ENCODE data around the gene SHC3.

SHC3 gene

DNA sequence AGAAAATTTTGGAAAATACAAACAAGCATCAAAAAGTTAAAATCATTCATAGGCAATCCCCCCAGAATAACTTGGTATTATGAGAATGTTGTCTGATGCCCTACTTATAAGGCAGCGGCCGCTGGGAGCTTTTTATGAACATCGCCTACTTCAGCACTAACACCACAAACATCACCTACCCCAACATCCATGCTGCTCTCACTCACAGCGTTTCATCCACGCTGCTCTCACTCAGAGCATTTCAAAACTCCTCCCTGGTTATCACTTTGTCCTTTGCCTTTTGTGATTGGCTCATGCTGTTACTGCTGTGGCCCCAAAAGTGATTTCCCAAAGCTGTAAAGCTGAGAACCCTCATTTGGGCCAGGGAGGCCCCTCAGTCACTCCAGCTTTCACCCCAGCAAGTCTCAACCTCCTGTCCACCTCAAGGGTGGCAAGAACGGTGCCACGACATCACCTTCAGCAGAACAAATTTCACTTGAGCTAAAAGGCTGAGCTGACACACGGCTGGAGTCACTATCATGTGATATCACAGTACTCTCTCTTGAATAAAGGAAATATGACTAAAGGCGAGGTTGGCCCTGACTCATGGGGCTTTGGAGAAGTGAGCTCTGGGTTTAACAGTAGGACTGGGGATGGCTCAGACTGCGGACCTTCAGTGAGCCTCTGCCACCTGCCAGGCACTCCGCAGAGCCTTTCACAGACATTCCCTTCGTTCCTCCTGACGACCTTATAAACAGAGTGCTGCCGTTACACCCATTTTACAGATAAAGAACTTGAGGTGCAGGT lies 25.2 kb downstream of the SHC3 start:
- peak in 1 of 5 donors; percentile 21 for DNase-seq

- DNase-seq = no peak
These were observed 28.9 kb downstream of the SHC3 start for GRCh38 chr9:89149726-89150125.

DNA sequence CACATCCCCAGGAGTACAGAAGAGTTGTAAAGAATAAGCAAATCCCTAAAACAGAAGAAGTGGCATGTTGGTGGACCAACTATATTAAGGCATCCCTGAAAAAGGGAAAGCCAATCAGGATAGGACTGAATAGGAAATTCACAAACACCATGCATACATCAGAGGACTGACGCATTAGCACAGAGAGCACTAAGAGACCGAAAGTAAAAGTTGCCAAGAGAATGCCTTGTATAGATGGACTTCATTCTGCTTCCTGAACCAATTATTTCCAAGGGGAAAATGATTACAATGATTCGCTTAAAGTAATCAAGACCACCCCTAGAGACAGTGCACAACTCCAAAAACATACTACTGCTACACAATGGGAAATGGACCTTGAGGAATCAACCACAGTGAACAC lies 33.5 kb downstream of the SHC3 start:
- DNase-seq = no peak

DNA sequence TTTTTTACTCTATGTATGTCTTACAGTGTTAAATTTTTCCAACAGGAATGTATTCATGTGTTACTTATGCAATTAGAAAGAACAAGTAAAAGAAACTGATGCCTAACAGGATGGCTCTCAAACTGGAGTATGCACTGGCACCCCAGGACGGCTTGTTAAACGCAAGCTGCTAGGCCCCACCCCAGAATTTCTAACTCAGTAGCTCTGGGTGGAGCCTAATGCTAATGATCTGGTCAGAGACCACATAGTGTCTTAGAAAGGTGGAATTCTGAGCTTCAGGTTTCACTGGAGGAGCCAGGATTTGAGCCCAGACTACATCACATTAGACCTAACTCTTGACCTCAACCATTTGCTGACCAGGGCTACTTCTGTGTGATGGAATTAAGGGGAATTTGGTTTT lies 34.4 kb downstream of the SHC3 start:
- DNase-seq = no peak

DNA sequence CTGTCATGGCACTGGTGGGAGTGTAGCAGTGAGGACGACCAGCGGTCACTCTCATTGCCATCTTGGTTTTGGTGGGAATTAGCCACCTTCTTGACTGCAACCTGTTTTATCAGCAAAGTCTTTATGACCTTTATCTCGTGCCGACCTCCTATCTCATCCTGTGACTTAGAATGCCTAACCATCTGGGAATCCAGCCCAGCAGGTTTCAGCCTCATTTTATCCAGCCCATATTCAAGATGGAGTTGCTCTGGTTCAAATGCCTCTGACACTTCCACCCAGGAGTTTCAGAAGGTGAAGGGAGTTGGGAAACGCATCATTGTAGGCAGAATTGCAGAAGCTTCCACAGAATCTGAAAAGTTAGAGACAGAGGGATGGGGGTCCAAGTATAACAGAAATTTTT lies 35.4 kb downstream of the SHC3 start:
- no peak for DNase-seq

DNA sequence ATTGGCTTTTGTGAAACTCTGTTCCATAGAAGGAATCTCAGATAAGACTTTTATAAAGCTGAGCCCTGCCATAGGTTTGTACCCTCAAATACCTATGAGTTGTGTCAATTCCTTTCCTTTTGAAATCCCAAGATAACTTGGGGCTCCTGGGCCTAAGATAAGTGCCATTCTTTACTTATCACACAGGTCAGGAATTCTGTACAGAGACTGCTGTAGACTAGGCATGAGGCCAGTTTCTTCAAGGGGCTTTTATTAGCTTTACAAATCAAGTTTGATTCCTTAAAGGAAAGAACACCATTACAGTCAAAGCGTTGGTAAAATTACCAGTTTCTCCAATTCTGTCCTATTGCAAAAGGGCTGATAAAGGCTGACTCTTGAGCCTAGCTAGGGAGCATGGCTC lies 39.2 kb downstream of the SHC3 start:
- no peak for DNase-seq

- DNase-seq = no peak
These were observed 39.9 kb downstream of the SHC3 start for GRCh38 chr9:89138463-89139390.

GRCh38 chr9:89137542-89138462 lies 40.8 kb downstream of the SHC3 start:
- DNase-seq = no peak

GRCh38 chr9:89135591-89136166 lies 42.9 kb downstream of the SHC3 start:
- no peak for DNase-seq

DNA sequence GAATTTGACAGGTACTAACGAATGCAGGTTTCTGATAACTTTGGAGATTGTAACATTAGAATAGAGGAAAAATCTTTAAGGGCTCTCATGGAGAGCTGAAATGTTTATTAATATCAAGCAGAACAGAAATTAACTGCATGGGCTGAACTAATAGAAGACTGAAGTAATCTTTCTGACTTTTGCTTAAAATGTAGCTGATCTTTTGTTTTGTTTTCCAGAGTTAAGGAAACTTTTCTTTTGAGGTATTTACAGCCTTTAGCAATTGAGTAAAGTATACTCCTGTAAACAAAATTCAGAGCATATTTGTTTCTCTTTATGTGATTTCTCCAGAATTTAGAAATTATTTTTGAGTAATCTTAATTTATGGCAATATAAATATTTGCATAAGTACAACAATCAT lies 43.9 kb downstream of the SHC3 start:
- DNase-seq = no peak

DNA sequence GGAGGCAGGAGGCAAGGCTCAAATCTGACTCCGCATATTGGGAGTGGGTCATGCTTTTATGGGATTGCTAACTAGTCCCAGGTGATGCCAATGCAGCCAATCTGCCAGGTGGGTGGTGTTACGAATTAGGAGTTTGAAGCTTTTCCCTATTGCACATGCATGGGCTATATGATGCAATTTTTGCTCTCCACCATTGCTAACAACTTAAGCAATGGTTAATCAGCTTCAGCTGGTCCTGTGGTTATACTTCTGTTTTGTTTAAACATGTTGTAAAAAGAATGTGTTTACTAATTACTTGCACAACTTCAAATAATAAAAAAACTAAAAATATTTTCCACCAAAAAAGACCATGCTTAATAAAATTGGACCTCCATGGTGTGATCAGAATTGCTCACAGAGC lies 55.7 kb downstream of the SHC3 start:
- DNase-seq = no peak

GRCh38 chr9:89120704-89121103 lies 57.9 kb downstream of the SHC3 start:
- DNase-seq = no peak

GRCh38 chr9:89116805-89117192 lies 61.8 kb downstream of the SHC3 start:
- no peak for DNase-seq

DNA sequence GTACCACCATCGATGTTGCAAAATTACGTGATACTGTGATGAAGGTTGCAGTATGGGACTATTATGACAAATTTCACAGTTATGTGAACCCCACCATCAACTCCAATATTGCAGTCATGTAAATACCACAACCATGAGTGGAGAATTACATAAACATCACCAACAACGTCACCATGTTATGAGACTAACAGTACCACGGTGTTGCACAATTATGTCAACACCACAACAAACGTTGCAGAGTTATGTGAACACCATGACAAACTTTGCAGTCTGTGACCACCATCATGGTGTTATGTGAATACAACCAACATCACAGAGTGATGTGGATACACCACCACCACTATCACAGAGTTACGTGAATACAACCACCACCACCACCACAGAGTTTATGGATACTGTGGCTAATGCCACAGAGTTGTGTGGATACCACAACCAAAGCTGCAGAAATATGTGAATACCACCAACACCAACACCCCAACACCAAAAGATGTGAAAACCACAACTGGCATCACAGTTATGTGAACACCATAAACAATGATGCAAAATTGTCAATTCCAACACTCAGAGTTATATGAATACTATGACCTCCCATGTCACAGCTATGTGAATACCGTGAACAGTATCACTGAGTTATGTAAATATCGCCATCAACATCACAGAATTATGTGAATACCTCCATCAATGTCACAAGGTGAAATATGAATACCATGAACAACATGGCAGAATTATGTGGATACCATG lies 62.4 kb downstream of the SHC3 start:
- DNase-seq = no peak

GRCh38 chr9:89115426-89115825 lies 63.2 kb downstream of the SHC3 start:
- DNase-seq = no peak

GRCh38 chr9:89114741-89115140 lies 63.9 kb downstream of the SHC3 start:
- no peak for DNase-seq

- DNase-seq = no peak
These were observed 64.8 kb downstream of the SHC3 start for GRCh38 chr9:89113851-89114250.

DNA sequence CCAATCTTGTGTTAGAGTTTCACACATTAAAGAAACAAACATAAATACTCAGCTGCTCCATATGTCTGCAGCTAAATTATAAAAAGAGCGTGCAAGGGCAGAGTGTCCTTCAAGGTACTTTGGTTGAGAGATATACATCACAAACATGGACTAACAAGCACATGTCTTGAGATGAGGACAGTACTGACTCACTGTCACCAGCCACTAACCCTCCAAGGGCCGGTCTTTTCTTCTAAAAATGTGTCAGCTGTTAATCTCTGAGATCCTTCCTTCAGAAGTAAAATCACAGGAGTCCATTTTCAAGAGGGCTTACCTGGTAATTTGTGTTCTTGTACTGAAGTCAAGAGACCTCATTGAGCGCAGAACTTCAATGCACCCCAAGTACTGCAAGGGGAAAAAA lies 66.4 kb downstream of the SHC3 start:
- no peak for DNase-seq

DNA sequence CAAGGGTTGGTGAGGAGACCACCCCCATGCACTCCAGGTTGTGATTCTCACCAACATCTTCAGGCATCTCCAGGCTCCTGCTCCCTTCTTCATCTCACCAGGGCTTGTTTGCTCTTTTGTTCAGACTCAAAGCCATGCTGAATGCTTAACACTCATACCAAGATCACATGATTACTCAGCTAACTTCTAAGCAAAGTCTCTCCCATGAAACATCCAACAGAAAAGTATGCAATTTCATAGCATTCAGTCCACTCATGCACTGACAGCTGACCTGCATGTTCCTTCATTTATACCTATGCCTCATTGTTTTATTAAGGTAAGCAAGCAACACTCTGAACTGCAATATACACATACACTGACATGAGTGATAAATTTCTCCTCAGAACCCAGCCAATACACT lies 69.0 kb downstream of the SHC3 start:
- no peak for DNase-seq

- DNase-seq = no peak
These were observed 71.2 kb downstream of the SHC3 start for GRCh38 chr9:89107406-89107805.

DNA sequence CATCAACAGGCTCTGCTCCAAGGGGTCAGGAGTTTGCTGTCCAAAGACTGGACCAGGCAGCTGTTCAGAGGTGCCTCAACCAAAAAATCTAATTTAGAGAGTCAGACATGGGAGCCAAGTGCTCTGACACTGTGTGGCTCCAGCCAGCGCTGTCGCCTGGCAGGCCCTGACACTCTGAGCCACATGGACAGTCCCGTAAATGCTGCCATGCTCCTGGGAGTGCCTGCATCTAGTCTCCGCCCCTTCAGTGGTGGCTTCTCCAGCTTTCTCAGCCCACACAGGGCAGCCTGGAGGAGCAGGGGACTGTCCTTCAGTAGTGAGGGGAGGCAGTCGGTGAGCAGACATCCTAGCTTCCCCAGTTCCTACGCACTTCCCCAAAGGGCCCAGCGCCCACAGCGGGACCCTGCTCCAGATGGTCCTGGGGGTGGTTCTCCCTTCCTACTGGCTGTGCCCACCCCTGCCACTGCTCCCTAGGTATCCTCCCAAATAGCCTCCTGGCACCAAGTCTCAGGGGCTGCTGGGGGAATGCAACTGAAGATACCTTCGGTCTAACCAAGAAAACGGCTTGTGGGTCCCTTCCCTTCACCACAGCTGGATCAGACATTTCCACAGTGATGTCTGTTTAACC lies 72.3 kb downstream of the SHC3 start:
- no peak for DNase-seq

Measured in T-helper 1 cell (primary cell).